Astrocyte of the spinal cord (primary cell): ENCODE data around the gene NAA80.
A peak's percentile ranks its signal among the peaks of the same experiment; 100 is the strongest.

Experiments
- DNase-seq: peaks from one replicate; pipeline ENCODE4 v3.0.0; 2011; ENCODE audit warnings: low read depth, low spot score
- H3K4me3 ChIP-seq: 2 replicates; pipeline ENCODE4 v1.5.1; 2011; ENCODE audit warnings: low read depth, mild to moderate bottlenecking, low read length, moderate library complexity
- in situ Hi-C: cut with HindIII; loops from 2 replicates; pipeline ENCODE4 v1.10.0; 2017; ENCODE audit warnings: low sequenced_read_pairs
- TF ChIP-seq, protein P1 (sequence below): IDR thresholded peaks from 2 replicates; pipeline ENCODE4 v1.5.1; 2012; ENCODE audit warnings: low read depth, mild to moderate bottlenecking, low read length, inconsistent platforms

Gene NAA80

DNA sequence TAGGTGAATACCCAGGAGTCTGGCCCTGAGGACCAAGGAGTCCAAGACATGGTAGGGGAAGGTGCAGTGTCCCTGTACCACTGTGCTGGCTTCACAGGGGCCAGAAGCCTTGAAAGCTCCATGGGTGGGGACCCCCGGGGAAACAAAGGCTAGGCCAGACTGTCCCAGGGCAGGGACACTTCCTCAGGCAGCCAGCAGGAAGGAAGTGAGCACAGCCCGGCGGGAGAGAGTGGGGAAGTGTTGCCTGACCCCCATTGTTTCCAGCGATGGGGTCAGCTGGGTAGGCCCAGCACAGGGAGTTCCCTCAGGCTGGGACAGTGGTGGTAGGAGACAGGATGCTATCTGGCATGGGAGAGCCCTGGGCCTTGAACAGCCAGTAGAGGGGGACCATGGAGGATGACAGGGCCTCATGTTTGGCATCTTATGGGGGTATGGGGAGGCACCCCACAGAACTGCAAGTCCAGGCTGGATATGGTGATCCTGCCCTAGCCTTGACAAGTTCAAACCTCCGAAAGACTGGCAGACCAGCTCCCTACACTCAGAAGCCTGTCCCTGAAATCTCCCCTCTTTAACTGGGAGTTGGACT is 24.5 kb upstream of the NAA80 start:
- H3K4me3 ChIP-seq: no peak overlapping the region
- in situ Hi-C loops: no loop called here
- DNase-seq: no peak
- TF ChIP-seq, protein P1, sequence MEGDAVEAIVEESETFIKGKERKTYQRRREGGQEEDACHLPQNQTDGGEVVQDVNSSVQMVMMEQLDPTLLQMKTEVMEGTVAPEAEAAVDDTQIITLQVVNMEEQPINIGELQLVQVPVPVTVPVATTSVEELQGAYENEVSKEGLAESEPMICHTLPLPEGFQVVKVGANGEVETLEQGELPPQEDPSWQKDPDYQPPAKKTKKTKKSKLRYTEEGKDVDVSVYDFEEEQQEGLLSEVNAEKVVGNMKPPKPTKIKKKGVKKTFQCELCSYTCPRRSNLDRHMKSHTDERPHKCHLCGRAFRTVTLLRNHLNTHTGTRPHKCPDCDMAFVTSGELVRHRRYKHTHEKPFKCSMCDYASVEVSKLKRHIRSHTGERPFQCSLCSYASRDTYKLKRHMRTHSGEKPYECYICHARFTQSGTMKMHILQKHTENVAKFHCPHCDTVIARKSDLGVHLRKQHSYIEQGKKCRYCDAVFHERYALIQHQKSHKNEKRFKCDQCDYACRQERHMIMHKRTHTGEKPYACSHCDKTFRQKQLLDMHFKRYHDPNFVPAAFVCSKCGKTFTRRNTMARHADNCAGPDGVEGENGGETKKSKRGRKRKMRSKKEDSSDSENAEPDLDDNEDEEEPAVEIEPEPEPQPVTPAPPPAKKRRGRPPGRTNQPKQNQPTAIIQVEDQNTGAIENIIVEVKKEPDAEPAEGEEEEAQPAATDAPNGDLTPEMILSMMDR: no peak

DNA sequence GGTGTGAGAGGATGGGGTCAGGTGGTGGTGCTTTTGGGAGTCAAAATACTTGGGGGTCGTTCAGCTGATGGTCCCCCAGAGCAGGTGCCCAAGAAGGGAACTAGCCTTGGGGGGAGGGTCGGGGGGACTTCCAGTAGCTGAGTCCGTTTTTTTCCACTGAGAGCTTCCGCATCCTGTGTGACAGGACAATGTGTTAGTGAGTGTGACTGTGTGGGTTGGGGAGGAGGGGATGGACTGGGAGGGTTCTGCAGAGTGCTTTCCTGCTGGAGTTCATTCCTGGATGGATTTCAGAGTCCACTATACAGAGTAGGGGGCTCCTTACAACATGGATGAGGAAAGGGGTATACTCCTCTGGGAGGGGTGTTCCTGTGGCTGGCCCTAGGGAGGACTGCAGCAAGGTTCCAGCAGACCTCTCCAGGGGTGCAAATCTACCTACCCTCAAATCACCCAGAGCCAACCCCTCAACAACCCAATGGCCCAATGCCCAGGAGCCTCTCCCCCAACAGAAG is 23.9 kb upstream of the NAA80 start:
- DNase-seq: no peak
- TF ChIP-seq, protein P1: no peak
- in situ Hi-C loops: no loop called here
- no peak overlapping the region for H3K4me3 ChIP-seq

DNA sequence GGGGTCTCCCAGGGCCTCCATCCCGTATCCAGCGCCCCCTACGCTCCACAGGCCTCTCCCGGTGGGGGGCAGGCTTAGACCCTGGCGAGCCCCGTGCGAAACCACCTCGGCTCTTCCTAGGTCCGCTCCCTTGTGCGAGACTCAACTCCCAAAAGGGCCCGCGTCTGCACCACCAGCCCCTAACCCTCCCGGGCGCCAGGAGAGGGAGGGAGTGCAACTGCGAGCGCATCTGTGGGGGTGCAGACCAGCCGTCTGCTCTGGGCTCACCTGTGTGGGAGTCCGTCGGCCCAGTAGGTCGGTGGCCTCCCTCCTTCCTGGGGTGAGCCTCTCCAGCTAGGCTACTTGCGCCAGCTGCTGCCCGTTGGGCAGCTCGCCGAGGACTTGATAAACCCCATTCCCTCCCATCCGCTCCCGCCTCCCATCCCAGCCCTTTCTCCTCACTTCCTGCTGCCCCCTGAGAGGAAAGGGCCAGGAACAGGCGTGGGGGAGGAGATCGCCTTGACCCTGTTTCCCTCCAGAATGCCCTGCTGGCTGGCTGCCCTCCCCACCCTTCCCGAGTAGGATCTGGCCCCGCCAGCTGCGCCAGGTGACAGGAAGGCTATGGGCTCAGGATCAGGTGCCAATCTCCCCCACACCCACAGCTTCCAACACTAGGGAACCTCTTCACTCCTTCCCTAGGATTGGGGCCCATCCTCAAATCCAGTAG is 23.3 kb upstream of the NAA80 start, which contains the start of gene HYAL2:
Gene HYAL2 (minus strand): TSS at position 360 of the 706 bp plus-strand sequence. CDS start 2,256 bp downstream, outside the sequence.
- in situ Hi-C loops: no loop called here
- DNase-seq: no peak
- peak within 1 kb of the TSS; percentile 70 for H3K4me3 ChIP-seq
- TF ChIP-seq, protein P1: no peak

DNA sequence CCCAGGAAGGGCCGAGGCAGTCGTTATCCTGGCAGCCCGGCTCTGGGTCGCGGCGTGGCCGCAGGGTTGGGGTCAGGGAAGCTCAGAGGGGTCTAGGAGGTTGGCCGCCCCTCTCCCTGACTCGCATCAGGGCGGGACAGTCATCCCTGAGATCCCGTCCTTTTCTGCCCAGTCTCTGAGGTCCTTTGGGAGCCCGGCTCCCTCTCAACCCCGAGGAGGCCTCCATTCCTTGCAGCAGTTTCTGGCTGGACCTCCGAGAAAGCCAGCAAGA is 22.8 kb upstream of the NAA80 start:
- H3K4me3 ChIP-seq: peak overlapping the region; percentile 70
- in situ Hi-C loops: no loop called here
- TF ChIP-seq, protein P1: no peak
- DNase-seq: no peak

DNA sequence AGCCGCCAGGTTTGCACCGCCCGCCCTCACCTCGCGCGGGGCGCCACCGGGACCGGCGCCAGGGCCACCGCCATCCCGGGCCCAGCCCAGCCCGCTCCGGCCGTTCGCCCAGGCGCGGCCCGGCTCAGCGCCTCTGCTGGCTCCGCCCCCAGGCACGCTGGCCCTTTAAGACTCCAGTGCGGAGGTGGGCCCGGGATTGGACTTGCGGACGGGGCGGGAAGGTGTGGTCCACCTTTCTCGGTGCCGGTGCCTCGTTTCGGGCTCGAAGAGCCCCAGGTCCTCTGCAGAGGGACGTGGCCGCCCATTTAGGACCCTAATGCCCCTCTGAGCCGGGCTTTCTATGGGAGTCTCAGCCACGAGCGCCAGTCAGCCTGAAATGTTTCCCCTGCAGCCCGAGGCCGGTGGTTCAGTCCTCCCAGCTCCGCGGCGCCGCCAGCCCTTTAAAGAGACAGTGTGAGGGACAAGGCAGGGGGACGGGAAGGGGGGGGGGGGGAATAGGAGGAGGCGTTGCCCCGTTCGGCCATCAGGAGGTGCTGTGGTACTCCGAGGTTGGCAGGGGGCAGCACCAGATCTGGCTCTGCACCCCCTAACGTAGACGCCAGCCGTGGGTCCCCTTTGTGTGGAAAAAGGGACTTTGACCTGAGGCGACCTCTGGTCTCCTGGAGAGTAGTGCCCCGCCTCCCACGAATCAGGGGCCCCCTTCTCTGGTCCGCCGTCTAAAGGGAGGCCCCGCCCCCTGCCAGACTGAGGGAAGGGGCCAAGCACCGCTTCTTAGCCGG is 22.3 kb upstream of the NAA80 start:
- in situ Hi-C loops: no loop called here
- DNase-seq: peak; percentile 91
- H3K4me3 ChIP-seq: peak overlapping the region; percentile 70
- TF ChIP-seq, protein P1: peak; percentile 60

DNA sequence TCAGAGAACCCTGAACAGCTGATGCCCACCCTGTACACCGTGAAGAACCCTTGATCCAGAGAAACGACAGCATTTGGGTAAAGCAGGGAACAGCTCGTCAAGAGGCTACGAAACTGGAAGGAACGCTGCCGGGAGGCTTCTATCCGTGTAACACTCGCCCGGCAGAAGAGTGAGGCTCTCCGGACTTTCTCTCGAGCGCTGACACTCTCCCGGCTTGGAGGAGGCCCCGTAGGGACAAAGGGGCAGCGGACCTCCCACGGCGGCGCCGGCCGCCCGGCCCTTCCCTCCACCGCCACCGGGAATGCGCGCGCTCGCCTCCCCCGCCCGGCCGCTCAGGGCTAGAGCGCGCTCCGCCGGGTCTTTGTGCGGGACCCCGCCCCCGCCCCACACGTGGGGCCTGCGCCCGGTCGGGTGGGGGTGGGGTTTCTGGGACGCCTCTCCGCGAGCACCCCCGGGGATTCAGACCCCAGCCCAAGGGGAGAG is 21.7 kb upstream of the NAA80 start:
- H3K4me3 ChIP-seq: peak overlapping the region; percentile 70
- TF ChIP-seq, protein P1: no peak
- DNase-seq: peak; percentile 66
- in situ Hi-C loops: no loop called here
